HUES64 (cell line): ENCODE data around the gene MAF.

ENCODE experiments used
- H3K27ac ChIP-seq: 2 replicates; pipeline ENCODE4 v1.7.0; 2013; ENCODE audit warnings: low read depth, low read length, inconsistent platforms
- H3K27me3 ChIP-seq: 2 replicates; pipeline ENCODE4 v1.6.1; 2013; ENCODE audit warnings: mild to moderate bottlenecking, low read length; ENCODE audit not compliant: insufficient read depth
- H3K36me3 ChIP-seq: 2 replicates; pipeline ENCODE4 v1.6.1; 2013; ENCODE audit warnings: mild to moderate bottlenecking, low read length; ENCODE audit not compliant: insufficient read depth
- H3K4me1 ChIP-seq: 2 replicates; pipeline ENCODE4 v1.6.1; 2013; ENCODE audit warnings: mild to moderate bottlenecking, low read length, moderate library complexity; ENCODE audit not compliant: insufficient read depth
- H3K4me3 ChIP-seq: 2 replicates; pipeline ENCODE4 v1.5.1; 2013; ENCODE audit warnings: mild to moderate bottlenecking, low read length, moderate library complexity
- H3K9ac ChIP-seq: 2 replicates; pipeline ENCODE4 v1.6.1; 2013; ENCODE audit warnings: mild to moderate bottlenecking, low read depth, low read length
- H3K9me3 ChIP-seq: 2 replicates; pipeline ENCODE4 v1.6.1; 2013; ENCODE audit warnings: low read depth, low read length; ENCODE audit not compliant: insufficient read depth
- WGBS: fragments of 150-250, 120-280 bp; methylation state at CpG from one replicate; pipeline ENCODE4 v1.1.7; 2013; ENCODE audit warnings: missing lambda C conversion rate; 5-methylcytosine and 5-hydroxymethylcytosine counted together

MAF gene

DNA sequence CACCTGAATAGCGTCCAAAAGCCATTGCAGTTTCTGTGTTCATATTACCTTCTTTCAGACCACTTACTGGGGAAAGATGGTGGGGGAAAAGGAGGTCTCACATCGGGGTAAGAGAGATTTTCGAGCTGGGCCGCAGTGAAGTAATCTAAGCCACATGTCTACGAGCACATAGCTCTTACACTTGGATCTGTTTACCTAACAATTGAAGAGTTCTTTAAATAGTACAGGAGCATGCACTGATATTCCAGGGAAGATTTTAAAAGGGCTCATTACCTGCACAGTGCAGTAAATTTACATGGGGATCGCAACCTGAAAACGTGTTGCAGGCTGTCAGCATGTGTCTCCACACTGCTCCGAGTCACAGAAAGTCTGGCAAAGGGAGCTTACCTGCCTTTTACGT lies 12.6 kb downstream of the MAF start:
- peaks cover 21% of the 10 kb centered on the region for H3K27me3 ChIP-seq
- H3K9ac ChIP-seq, result no peak overlapping the region
- H3K36me3 ChIP-seq, result no peaks in the 10 kb centered on the region
- H3K27ac ChIP-seq, result no peak overlapping the region
- WGBS, result 92% methylated on average over 9 of the region's 9 CpGs
- H3K9me3 ChIP-seq, result no peaks in the 10 kb centered on the region
- peaks cover 23% of the 10 kb centered on the region for H3K4me1 ChIP-seq
- no peak overlapping the region for H3K4me3 ChIP-seq

DNA sequence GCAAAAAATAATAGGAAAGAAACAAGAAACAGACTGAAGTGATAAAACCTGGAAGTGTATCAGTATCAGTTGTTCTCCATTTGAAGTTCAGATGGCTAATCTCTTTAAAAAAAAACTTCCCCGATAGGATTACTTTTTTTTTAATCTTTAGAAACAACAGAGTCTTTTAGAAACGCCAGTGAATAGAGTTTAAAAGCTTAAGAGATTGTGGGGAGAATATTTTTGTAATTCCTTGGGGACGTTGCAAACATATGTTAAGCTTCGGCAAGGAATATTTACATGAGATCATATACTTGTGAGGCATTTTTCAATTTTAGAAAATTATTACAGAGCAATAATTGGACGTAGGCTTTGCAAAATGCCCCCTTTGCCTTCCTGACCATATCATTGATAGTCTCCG lies 13.2 kb downstream of the MAF start:
- Histone ChIP-seq H3K9me3 (no peaks in the 10 kb centered on the region), H3K27me3 (peaks cover 21% of the 10 kb centered on the region), H3K9ac (no peak overlapping the region), H3K36me3 (no peaks in the 10 kb centered on the region), H3K4me3 (no peak overlapping the region), H3K4me1 (peaks cover 20% of the 10 kb centered on the region), H3K27ac (no peak overlapping the region)
- WGBS, result 84% methylated on average over 5 of the region's 6 CpGs

DNA sequence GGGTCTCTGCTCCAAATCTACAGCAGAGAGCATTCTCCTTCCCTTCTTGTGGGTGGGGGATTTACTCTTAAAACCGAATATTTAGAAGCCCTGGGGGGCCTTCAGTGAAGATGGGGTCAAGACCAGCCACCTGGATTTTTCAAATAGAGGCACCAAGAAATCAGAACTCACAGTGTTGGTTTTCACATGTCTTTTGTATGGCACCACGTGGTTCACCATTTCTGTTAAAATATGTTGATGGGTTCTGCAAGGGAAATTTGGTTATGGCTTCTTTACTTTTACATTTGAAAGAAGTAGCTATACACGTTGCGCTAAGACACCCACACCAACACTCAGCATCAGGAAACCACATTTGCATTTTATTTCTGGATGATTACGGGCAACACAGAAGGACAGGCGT lies 17.7 kb downstream of the MAF start:
- WGBS, result 89% methylated on average over 6 of the region's 6 CpGs
- Histone ChIP-seq H3K4me3 (no peak overlapping the region), H3K9me3 (no peaks in the 10 kb centered on the region), H3K4me1 (peaks cover 36% of the 10 kb centered on the region), H3K9ac (no peak overlapping the region), H3K27me3 (no peaks in the 10 kb centered on the region), H3K36me3 (no peaks in the 10 kb centered on the region), H3K27ac (no peak overlapping the region)

DNA sequence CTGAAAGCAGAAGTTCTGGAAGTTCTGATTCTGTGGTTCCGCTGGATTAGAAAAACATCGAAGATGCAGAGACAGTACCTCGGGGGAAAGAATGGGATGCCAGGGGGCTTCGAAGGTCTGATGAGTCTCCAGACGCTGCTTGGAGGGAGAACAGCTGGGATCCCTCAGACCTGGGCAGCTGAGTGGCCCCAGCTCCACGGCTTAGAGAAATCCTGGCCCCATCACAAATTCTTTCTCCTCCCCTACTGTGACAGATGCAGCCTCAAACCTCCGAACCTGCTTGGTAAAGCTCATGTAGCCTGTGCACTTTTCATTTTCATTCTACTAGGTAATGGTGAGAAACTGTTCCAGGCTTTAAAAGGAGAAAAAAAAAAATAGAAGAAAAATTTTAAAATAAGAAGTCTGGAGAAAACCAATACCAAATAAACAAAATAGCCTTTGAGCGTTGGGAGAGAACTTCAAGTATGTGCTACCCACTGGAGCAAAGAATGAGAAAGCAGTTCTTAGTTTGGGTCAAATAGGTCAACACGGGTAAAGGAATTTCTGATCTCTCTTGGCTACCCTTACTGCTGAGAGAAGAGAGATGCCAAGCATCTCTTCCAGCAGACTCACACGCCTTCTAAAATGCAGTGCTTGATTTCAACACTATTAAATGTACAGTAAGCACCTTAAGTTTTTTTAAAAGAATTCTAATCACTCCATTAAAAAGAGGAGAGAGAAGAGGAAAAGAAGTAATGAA lies 19.9 kb downstream of the MAF start:
- H3K4me1 ChIP-seq, result peaks cover 36% of the 10 kb centered on the region
- no peaks in the 10 kb centered on the region for H3K27me3 ChIP-seq
- no peak overlapping the region for H3K27ac ChIP-seq
- H3K4me3 ChIP-seq, result no peak overlapping the region
- WGBS, result 64% methylated on average over 9 of the region's 10 CpGs
- H3K36me3 ChIP-seq, result no peaks in the 10 kb centered on the region
- H3K9ac ChIP-seq, result no peak overlapping the region
- no peaks in the 10 kb centered on the region for H3K9me3 ChIP-seq

DNA sequence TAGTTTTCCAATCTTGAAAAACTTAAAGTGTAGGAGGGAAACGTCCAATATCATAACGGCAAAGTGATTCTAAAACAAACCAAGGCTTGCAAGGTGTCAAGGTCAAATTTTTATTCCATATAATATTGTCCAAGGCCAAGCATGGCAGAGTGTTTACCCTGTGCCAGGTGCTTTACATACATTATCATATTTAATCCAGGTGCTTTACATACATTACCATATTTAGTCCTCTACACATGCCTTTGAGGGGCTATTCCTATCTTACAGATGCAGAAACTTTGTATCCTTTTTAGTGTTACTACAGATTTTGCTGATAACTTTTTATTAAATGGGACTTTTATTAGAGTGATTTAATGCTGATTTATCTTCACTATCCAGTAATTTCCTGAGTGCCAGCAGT lies 23.9 kb downstream of the MAF start:
- Histone ChIP-seq H3K4me3 (no peak overlapping the region), H3K9me3 (no peaks in the 10 kb centered on the region), H3K9ac (no peak overlapping the region), H3K36me3 (no peaks in the 10 kb centered on the region), H3K4me1 (peaks cover 43% of the 10 kb centered on the region), H3K27me3 (0 out of 2 replicates have a peak, but pooled peaks cover 3% of the 10 kb centered on the region), H3K27ac (no peak overlapping the region)
- WGBS, result 100% methylated on average over 2 of the region's 2 CpGs

DNA sequence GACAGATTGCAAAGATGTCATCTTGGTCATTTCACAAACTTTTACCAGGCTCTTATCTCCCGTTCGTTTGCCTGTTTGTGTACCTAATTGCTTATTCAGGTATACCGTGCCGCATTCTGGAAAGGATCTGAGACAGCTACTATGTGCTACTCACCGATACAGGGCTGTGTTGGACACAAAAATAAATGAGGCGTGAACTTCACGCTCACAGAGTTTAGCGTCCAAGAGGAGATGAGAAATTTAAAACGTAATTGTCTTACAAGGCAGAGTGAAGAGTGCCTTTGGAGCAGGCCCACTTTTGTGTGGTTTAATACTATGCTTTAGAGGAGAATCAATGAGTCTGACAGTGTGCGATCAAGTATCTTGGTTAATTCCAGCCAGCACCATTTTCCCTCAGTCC lies 26.7 kb downstream of the MAF start:
- Histone ChIP-seq H3K36me3 (no peaks in the 10 kb centered on the region), H3K27me3 (0 out of 2 replicates have a peak, but pooled peaks cover 4% of the 10 kb centered on the region), H3K27ac (no peak overlapping the region), H3K9me3 (no peaks in the 10 kb centered on the region), H3K9ac (no peak overlapping the region), H3K4me3 (no peak overlapping the region), H3K4me1 (peaks cover 24% of the 10 kb centered on the region)
- 86% methylated on average over 10 of the region's 10 CpGs for WGBS

DNA sequence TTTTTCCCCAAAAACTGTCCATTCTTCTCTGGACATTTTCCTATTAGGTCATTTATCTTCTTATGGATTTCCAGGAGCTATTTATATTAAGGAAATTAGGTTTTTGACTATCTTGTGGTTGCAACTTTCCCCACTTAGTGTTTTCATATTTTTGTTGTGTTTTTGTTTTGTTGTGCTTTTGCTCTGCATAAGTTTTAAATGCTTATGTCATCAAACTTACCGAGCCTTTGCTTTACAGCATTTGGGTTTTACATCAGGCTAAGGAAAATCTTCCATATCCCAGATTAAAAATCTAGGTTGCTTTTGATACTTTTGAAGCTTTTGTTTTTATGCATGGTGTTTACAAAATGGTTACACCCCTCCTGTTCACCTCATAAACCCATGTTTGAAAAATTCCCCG lies 27.5 kb downstream of the MAF start:
- WGBS, result 100% methylated on average over 1 of the region's 2 CpGs
- H3K27me3 ChIP-seq, result 0 out of 2 replicates have a peak, but pooled peaks cover 4% of the 10 kb centered on the region
- H3K9ac ChIP-seq, result no peak overlapping the region
- no peaks in the 10 kb centered on the region for H3K36me3 ChIP-seq
- H3K4me3 ChIP-seq, result no peak overlapping the region
- no peak overlapping the region for H3K27ac ChIP-seq
- peaks cover 20% of the 10 kb centered on the region for H3K4me1 ChIP-seq
- H3K9me3 ChIP-seq, result no peaks in the 10 kb centered on the region

DNA sequence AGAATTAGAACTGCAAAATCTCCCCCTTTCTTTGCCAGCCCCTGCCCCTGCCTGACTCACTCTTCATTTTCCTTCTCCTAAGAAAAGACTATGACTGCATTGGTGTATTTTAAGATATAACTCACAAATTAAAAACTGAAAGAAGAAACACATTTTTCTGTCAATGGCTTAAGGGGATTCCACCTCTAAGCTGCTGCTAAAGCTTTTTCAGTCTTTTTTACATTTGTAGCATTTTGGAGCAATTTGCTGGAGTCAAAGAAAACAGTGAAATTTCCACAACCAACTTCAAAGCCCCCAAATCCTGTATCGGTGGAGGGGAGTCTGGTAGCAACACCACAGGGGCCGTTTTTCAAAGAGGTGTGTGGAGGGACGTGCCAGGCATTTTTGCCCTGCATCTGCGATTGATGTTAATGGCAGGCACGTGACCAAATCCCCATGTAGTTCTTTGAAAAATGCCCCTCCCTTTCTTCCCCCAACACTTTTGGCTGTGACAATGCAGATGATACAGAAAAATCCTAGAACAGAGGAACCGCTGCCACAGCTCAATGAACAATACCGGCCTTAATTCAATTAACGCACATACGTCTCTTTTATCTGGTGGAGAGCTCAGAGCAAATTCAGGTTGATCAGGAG lies 28.5 kb downstream of the MAF start:
- Histone ChIP-seq H3K27ac (no peak overlapping the region), H3K36me3 (no peaks in the 10 kb centered on the region), H3K9ac (no peak overlapping the region), H3K4me3 (no peak overlapping the region), H3K9me3 (no peaks in the 10 kb centered on the region), H3K4me1 (peaks cover 20% of the 10 kb centered on the region), H3K27me3 (0 out of 2 replicates have a peak, but pooled peaks cover 4% of the 10 kb centered on the region)
- 24% methylated on average over 9 of the region's 9 CpGs for WGBS

DNA sequence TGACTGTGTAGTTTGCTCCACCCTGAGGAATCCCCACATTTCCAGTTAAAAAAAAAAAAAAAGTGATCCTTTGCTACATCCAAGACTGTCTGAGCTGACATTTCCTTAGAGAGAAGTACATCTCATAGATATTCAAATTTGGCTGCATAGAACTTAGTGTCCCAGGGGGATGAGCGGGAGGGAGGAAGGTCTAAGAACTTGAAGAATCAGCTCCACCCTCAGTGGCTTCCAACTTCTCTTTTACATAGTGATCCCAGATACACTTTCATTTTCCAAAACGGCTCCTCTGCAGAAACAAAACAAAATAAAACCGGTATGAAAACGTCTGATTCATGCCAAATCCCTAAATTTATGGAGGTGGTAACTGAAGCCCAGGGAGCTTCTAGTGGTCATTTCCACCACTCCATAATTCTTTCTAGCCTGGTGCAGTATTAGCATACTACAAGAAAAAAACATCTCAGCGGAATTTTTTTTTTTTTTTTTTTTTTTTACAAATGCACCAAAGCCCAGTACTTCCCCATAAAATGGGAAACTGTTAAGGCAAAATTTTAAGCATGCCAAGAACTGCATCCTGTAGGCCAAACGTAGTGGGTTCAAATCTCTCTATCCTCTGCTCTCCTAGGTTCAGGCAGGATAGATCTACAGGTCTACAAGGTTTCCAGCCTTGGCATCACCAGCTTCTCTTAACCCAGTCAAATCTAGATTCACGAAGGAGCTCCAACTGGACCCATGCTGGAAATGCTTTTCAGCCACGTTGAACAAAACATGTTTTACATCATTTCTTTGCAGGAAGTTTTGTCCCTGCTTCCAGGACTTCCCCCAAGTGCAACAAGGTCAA lies 29.3 kb downstream of the MAF start:
- Histone ChIP-seq H3K4me1 (peaks cover 20% of the 10 kb centered on the region), H3K4me3 (no peak overlapping the region), H3K36me3 (no peaks in the 10 kb centered on the region), H3K27me3 (0 out of 2 replicates have a peak, but pooled peaks cover 4% of the 10 kb centered on the region), H3K9ac (no peak overlapping the region), H3K9me3 (no peaks in the 10 kb centered on the region), H3K27ac (no peak overlapping the region)
- 58% methylated on average over 8 of the region's 8 CpGs for WGBS

DNA sequence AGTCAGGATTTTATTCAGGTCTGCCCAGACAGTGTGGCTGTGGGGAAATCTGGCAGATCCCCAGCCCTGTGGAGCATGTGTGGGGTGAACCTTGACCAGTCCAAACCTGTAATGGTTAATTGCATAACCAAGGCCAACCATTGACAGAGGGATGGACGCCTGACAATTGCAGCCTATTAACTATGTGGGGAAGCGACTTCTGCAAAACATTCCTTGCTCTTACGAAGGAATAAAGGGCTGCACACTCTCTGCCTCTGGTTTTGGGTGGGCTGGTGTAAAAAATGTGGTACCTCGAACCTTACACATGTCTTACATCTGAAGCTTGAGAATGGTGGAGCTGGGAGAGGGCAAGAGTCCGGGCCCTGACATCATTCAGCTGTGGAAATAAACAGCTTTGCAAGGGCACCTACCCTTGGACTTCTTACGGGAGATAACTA lies 35.8 kb downstream of the MAF start:
- H3K9me3 ChIP-seq, result no peaks in the 10 kb centered on the region
- H3K27me3 ChIP-seq, result no peaks in the 10 kb centered on the region
- no peak overlapping the region for H3K4me3 ChIP-seq
- no peaks in the 10 kb centered on the region for H3K36me3 ChIP-seq
- no peak overlapping the region for H3K27ac ChIP-seq
- 91% methylated on average over 6 of the region's 6 CpGs for WGBS
- peaks cover 15% of the 10 kb centered on the region for H3K4me1 ChIP-seq
- H3K9ac ChIP-seq, result no peak overlapping the region

DNA sequence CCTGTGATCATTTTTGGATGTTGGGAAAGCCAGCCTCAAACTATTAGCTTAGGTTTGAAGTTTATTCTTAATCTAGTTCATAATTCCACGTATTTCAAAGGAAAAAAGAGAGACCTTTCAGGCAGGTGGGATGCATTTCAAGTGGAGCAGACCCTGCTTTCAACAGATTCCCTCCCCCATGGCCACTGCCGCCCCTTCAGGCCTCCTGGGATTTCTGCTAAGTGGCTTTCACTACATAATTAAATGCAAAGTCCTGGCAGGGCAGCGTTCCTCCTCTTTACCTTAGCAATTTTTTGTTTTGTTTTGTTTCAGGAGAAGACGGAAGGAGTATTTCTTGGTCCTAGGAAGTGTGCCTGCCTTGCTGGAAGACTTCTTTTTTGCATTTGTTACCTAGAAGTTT lies 36.6 kb downstream of the MAF start:
- Histone ChIP-seq H3K9ac (no peak overlapping the region), H3K27me3 (no peaks in the 10 kb centered on the region), H3K36me3 (no peaks in the 10 kb centered on the region), H3K4me3 (no peak overlapping the region), H3K4me1 (peaks cover 15% of the 10 kb centered on the region), H3K9me3 (no peaks in the 10 kb centered on the region), H3K27ac (no peak overlapping the region)
- WGBS, result 17% methylated on average over 4 of the region's 4 CpGs
